Caco-2 (cell line): ENCODE measurements around the gene ODAD3. TPM values are rescaled to one million over a fixed set of nuclear protein-coding genes. Genes with fewer than 3 reads are reported as not detected.
A peak's percentile ranks its signal among the peaks of the same experiment; 100 is the strongest.
"Not testable (repeated sequence)": the region's sequence is repeated elsewhere in the genome, so short reads cannot be mapped to it uniquely, and the experiment has no call there.

Source experiments
- BruUV-seq: library from RNA; stranded (reverse); fragments of 400-500 nt; replicated peaks from 2 replicates; lab custom pipeline; 2021; lab: Mats Ljungman, UMichigan
- CTCF ChIA-PET: fragments of 300-600 bp; sonication (Branson Sonifier 250); formaldehyde crosslinking; loops from one replicate; lab custom pipeline; 2022; ENCODE audit warnings: antibody characterized with exemption; lab: Charles Lee
- POLR2A ChIA-PET: fragments of 300-600 bp; sonication (Branson Sonifier 250); formaldehyde crosslinking; loops from one replicate; lab custom pipeline; 2022; ENCODE audit warnings: antibody characterized with exemption; lab: Charles Lee
- DNase-seq, 2 experiments: peaks; one replicate each; pipeline versions ENCODE4 v3.0.0 to v3.0.0-alpha.2; 2020 to 2022
- H3K27me3 ChIP-seq: replicated peaks from 2 replicates; pipeline ENCODE4 v1.6.0; 2011; ENCODE audit warnings: low read length; ENCODE audit not compliant: control insufficient read depth, insufficient read depth
- H3K36me3 ChIP-seq: 2 replicates; pipeline ENCODE4 v1.5.1; 2011; ENCODE audit warnings: low read length; ENCODE audit not compliant: control insufficient read depth, insufficient read depth
- H3K4me1 ChIP-seq: fragments of 250-450 bp; sonication (Bioruptor Pico); 2 replicates; pipeline ENCODE4 v1.5.1; 2020; ENCODE audit warnings: mild to moderate bottlenecking
- H3K4me3 ChIP-seq: 2 replicates; pipeline ENCODE4 v1.5.1; 2011; ENCODE audit warnings: low read depth, mild to moderate bottlenecking, control low read depth, low read length
- H3K9me3 ChIP-seq: fragments of 250-450 bp; sonication (Bioruptor Pico); 2 replicates; pipeline ENCODE4 v1.5.1; 2020; ENCODE audit warnings: mild to moderate bottlenecking, moderate library complexity
- H3K27ac Mint-ChIP-seq: one replicate; pipeline ENCODE4 v1.8.0; 2022; ENCODE audit warnings: mixed read lengths; ENCODE audit not compliant: unreplicated experiment
- H3K27me3 Mint-ChIP-seq: one replicate; pipeline ENCODE4 v1.8.0; 2022; ENCODE audit warnings: mixed read lengths; ENCODE audit not compliant: insufficient read depth, unreplicated experiment
- H3K36me3 Mint-ChIP-seq: one replicate; pipeline ENCODE4 v1.8.0; 2022; ENCODE audit warnings: mild to moderate bottlenecking, mixed read lengths; ENCODE audit not compliant: insufficient read depth, unreplicated experiment
- H3K4me1 Mint-ChIP-seq: one replicate; pipeline ENCODE4 v1.8.0; 2022; ENCODE audit warnings: low read depth, mixed read lengths; ENCODE audit not compliant: unreplicated experiment
- H3K4me3 Mint-ChIP-seq: one replicate; pipeline ENCODE4 v1.8.0; 2022; ENCODE audit warnings: mild to moderate bottlenecking, moderate library complexity, mixed read lengths; ENCODE audit not compliant: unreplicated experiment
- H3K9me3 Mint-ChIP-seq: one replicate; pipeline ENCODE4 v1.8.0; 2022; ENCODE audit warnings: mixed read lengths; ENCODE audit not compliant: unreplicated experiment
- CTCF ChIP-seq, 2 experiments: fragments of 200-600 bp in 1 of 2; IDR thresholded peaks; 1 replicate in 1 of 2; 2 replicates in 1 of 2; pipeline versions ENCODE4 v1.5.1 to v1.8.0; 2011 to 2022; ENCODE audit warnings: antibody characterized with exemption in 1 of 2, control low read depth in 1 of 2, inconsistent platforms in 1 of 2, low read depth in 1 of 2, low read length in 1 of 2, mild to moderate bottlenecking in 1 of 2, moderate library complexity in 1 of 2; ENCODE audit not compliant: insufficient read depth in 1 of 2, severe bottlenecking in 1 of 2, unreplicated experiment in 1 of 2
- intact Hi-C: fragments of 100-400 bp; cut with micrococcal nuclease; formaldehyde crosslinking; loops from one replicate; pipeline ENCODE4 v1.10.0; 2022; ENCODE audit not compliant: unreplicated experiment
- total RNA-seq: library from RNA; stranded (reverse); gene quantifications from 2 replicates; pipeline ENCODE4 v1.2.3, GENCODE V29; 2022

Gene ODAD3
- total RNA-seq, 1 experiment from 2014 or later = not detected

GRCh38 chr19:11437955-11438354 is 3.0 kb upstream of the ODAD3 start:
- H3K9me3 ChIP-seq = no peaks in the 10 kb centered on the region
- H3K4me1 Mint-ChIP-seq = no peaks in the 10 kb centered on the region
- DNase-seq = no peak
- CTCF ChIA-PET = no interaction called here
- H3K27ac Mint-ChIP-seq = no peak overlapping the region
- no TSS peak for BruUV-seq
- POLR2A ChIA-PET = no interaction called here
- H3K36me3 Mint-ChIP-seq = peaks cover 67% of the 10 kb centered on the region
- 0 out of 2 replicates have a peak, but pooled peaks cover 3% of the 10 kb centered on the region for H3K4me1 ChIP-seq
- H3K27me3 Mint-ChIP-seq = no peaks in the 10 kb centered on the region
- TF ChIP-seq CTCF (IDR thresholded peaks at IDR 0.05; ENCODE audit: insufficient read depth in 1 of 2, low read depth in 1 of 2, low read length in 1 of 2, severe bottlenecking in 1 of 2, unreplicated experiment in 1 of 2) = no peak
- intact Hi-C loops = no loop called here
- H3K9me3 Mint-ChIP-seq = no peaks in the 10 kb centered on the region
- no peak overlapping the region for H3K4me3 ChIP-seq
- peaks cover 4% of the 10 kb centered on the region for H3K36me3 ChIP-seq
- peak overlapping the region; percentile 38 for H3K4me3 Mint-ChIP-seq
- H3K27me3 ChIP-seq = no peaks in the 10 kb centered on the region

DNA sequence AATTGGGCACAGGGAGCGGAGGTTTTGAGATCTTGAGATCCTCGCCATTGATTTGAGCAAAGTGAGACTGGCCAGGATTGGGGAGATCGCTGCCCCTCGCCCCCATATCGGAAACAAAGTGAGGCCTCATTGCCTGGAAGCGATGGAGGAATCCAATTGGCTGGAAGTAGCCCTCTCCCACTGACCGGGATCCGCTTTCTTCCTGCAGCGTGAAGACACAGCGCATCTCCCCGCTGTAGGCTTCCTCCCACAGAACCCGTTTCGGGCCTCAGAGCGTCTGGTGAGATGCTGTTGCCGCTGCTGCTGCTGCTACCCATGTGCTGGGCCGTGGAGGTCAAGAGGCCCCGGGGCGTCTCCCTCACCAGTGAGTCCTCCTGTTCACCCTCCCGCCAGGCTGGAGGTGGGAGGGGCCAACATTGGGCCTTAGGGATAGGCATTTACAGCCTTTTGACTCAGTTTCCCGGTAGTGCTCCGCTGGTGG is 952 bp upstream of the ODAD3 start:
- TSS peak; percentile 80 for BruUV-seq
- peaks cover 51% of the 10 kb centered on the region for H3K36me3 Mint-ChIP-seq
- H3K27me3 Mint-ChIP-seq = no peaks in the 10 kb centered on the region

GRCh38 chr19:11434703-11435056 is 241 bp downstream of the ODAD3 start:
- DNase-seq = no peak
- H3K27me3 Mint-ChIP-seq = no peaks in the 10 kb centered on the region
- H3K9me3 Mint-ChIP-seq = no peaks in the 10 kb centered on the region
- no TSS peak for BruUV-seq
- H3K4me3 Mint-ChIP-seq = peak overlapping the region; percentile 100
- ChIA-PET CTCF (interaction anchor here (0.6 to 1.4 kb wide), 7 partner anchors 11 to 141 kb away, joined by 3 to 29 read pairs (median 14); partner anchors contain the start of genes EPOR, RGL3 and SWSAP1), POLR2A (interaction anchor here (1.0 to 1.8 kb wide), 4 partner anchors 16 to 94 kb away, joined by 4 to 14 read pairs (median 10); partner anchors contain the start of genes ECSIT, RGL3 and SWSAP1)
- H3K4me3 ChIP-seq = peak overlapping the region; percentile 45
- peaks cover 43% of the 10 kb centered on the region for H3K36me3 Mint-ChIP-seq
- no peaks in the 10 kb centered on the region for H3K27me3 ChIP-seq
- no peak for TF ChIP-seq CTCF (IDR thresholded peaks at IDR 0.05; ENCODE audit: insufficient read depth in 1 of 2, low read depth in 1 of 2, low read length in 1 of 2, severe bottlenecking in 1 of 2, unreplicated experiment in 1 of 2)
- H3K36me3 ChIP-seq = peaks cover 4% of the 10 kb centered on the region
- no peaks in the 10 kb centered on the region for H3K9me3 ChIP-seq
- 0 out of 2 replicates have a peak, but pooled peaks cover 3% of the 10 kb centered on the region for H3K4me1 ChIP-seq
- intact Hi-C loops = loop anchor here (1.0 kb wide), 2 partner anchors 53 to 88 kb away; partner anchors contain the start of genes CCDC159 and TMEM205
- peak overlapping the region; percentile 100 for H3K27ac Mint-ChIP-seq
- H3K4me1 Mint-ChIP-seq = no peaks in the 10 kb centered on the region

More for the DNA sequence above, 952 bp upstream of the ODAD3 start:
- Mint-ChIP-seq H3K9me3 (no peaks in the 10 kb centered on the region), H3K27ac (peak overlapping the region; percentile 100), H3K4me3 (peak overlapping the region; percentile 100), H3K4me1 (no peaks in the 10 kb centered on the region)
- ChIA-PET CTCF (interaction anchor here (0.6 to 1.4 kb wide), 14 partner anchors 17 to 1761 kb away, joined by 3 to 29 read pairs (median 6); partner anchors contain the start of genes CCDC159, ECSIT, EPOR and RGL3), POLR2A (interaction anchor here (0.5 to 1.8 kb wide), 5 partner anchors 17 to 170 kb away, joined by 3 to 14 read pairs (median 7); partner anchors contain the start of genes ECSIT, RGL3 and SWSAP1)
- peak overlapping the region; percentile 86 for H3K4me3 ChIP-seq
- DNase-seq = peak; percentile 44 to 54
- peaks cover 4% of the 10 kb centered on the region for H3K36me3 ChIP-seq
- H3K4me1 ChIP-seq = 0 out of 2 replicates have a peak, but pooled peaks cover 3% of the 10 kb centered on the region
- intact Hi-C loops = loop anchor here (1.0 kb wide), 2 partner anchors 55 to 90 kb away; partner anchors contain the start of genes CCDC159 and TMEM205
- no peak for TF ChIP-seq CTCF (IDR thresholded peaks at IDR 0.05; ENCODE audit: insufficient read depth in 1 of 2, low read depth in 1 of 2, low read length in 1 of 2, severe bottlenecking in 1 of 2, unreplicated experiment in 1 of 2)
- H3K9me3 ChIP-seq = no peaks in the 10 kb centered on the region
- no peaks in the 10 kb centered on the region for H3K27me3 ChIP-seq

- H3K9me3 ChIP-seq, H3K4me1 Mint-ChIP-seq, H3K4me3 Mint-ChIP-seq, H3K4me1 ChIP-seq, H3K9me3 Mint-ChIP-seq, CTCF ChIA-PET, BruUV-seq, intact Hi-C loops, H3K4me3 ChIP-seq, H3K27me3 ChIP-seq, POLR2A ChIA-PET, H3K36me3 ChIP-seq, DNase-seq, H3K27me3 Mint-ChIP-seq, H3K27ac Mint-ChIP-seq: not testable (repeated sequence)
- peaks cover 38% of the 10 kb centered on the region for H3K36me3 Mint-ChIP-seq
These were observed 1.4 kb downstream of the ODAD3 start for GRCh38 chr19:11433526-11433925.
